OCI-LY1 (cell line): ENCODE measurements around the gene ADAMTS8.

Source experiments
- H2AFZ ChIP-seq: fragments of 200-600 bp; sonication (generic), shearing (Covaris generic); 2 replicates; pipeline ENCODE4 v1.6.0; 2014; ENCODE audit warnings: antibody characterized with exemption, mild to moderate bottlenecking, low read length
- H3F3A ChIP-seq: fragments of 200-600 bp; sonication (generic), shearing (Covaris generic); 2 replicates; pipeline ENCODE4 v1.6.0; 2014; ENCODE audit warnings: mild to moderate bottlenecking, antibody characterized with exemption, low read length, moderate library complexity; ENCODE audit not compliant: insufficient read depth
- H3K27ac ChIP-seq: fragments of 200-600 bp; sonication (generic); 2 replicates; pipeline ENCODE4 v1.5.1; 2014; ENCODE audit warnings: low read length, mixed run types, mild to moderate bottlenecking, low read depth; ENCODE audit not compliant: poor library complexity, severe bottlenecking
- H3K27me3 ChIP-seq: fragments of 200-600 bp; sonication (generic); 2 replicates; pipeline ENCODE4 v1.6.0; 2014; ENCODE audit warnings: antibody characterized with exemption, mild to moderate bottlenecking, low read length, moderate library complexity; ENCODE audit not compliant: insufficient read depth
- H3K36me3 ChIP-seq: fragments of 200-600 bp; sonication (generic); 2 replicates; pipeline ENCODE4 v1.6.1; 2014; ENCODE audit warnings: mild to moderate bottlenecking, antibody characterized with exemption, low read length, moderate library complexity, mixed read lengths; ENCODE audit not compliant: insufficient read depth
- H3K4me1 ChIP-seq: fragments of 200-600 bp; sonication (generic); 2 replicates; pipeline ENCODE4 v1.5.1; 2014; ENCODE audit warnings: mild to moderate bottlenecking, low read length, moderate library complexity; ENCODE audit not compliant: insufficient read depth, severe bottlenecking
- H3K4me2 ChIP-seq: fragments of 200-600 bp; sonication (generic), shearing (Covaris generic); 2 replicates; pipeline ENCODE4 v1.6.1; 2014; ENCODE audit warnings: low read length
- H3K4me3 ChIP-seq: fragments of 200-600 bp; sonication (generic); 2 replicates; pipeline ENCODE4 v1.5.1; 2014; ENCODE audit warnings: low read length, low read depth, mild to moderate bottlenecking, mixed read lengths; ENCODE audit not compliant: poor library complexity, severe bottlenecking
- H3K79me2 ChIP-seq: fragments of 200-600 bp; shearing (Covaris generic); 2 replicates; pipeline ENCODE4 v1.6.1; 2016; ENCODE audit warnings: mixed run types, low read length, mixed read lengths; ENCODE audit not compliant: insufficient read depth
- H3K9ac ChIP-seq: fragments of 200-600 bp; sonication (generic), shearing (Covaris generic); 2 replicates; pipeline ENCODE4 v1.6.1; 2014; ENCODE audit warnings: mild to moderate bottlenecking, low read length, mixed read lengths
- H3K9me2 ChIP-seq: fragments of 200-600 bp; sonication (generic), shearing (Covaris generic); 2 replicates; pipeline ENCODE4 v1.6.1; 2014; ENCODE audit warnings: low read depth, mild to moderate bottlenecking, low read length, mixed read lengths
- H3K9me3 ChIP-seq: fragments of 200-600 bp; shearing (Covaris generic); 2 replicates; pipeline ENCODE4 v1.6.1; 2014; ENCODE audit warnings: low read length, mixed read lengths
- H4K20me1 ChIP-seq: fragments of 200-600 bp; sonication (generic), shearing (Covaris generic); 2 replicates; pipeline ENCODE4 v1.6.0; 2016; ENCODE audit warnings: mild to moderate bottlenecking, low read length; ENCODE audit not compliant: insufficient read depth
- CTCF ChIP-seq: fragments of 200-600 bp; sonication (generic), shearing (Covaris generic); IDR thresholded peaks from 2 replicates; pipeline ENCODE4 v1.5.1; 2017; ENCODE audit warnings: mild to moderate bottlenecking, antibody characterized with exemption, low read length, moderate library complexity, mixed read lengths
- EZH2 ChIP-seq: fragments of 200-600 bp; sonication (generic), shearing (Covaris generic); IDR thresholded peaks from 2 replicates; pipeline ENCODE4 v1.8.0; 2017; ENCODE audit warnings: borderline replicate concordance, mixed run types, mild to moderate bottlenecking, antibody characterized with exemption, low read length, moderate library complexity, mixed read lengths

The ADAMTS8 gene

GRCh38 chr11:130462931-130463330 is 34.5 kb upstream of the ADAMTS8 start:
- TF ChIP-seq EZH2: no peak
- TF ChIP-seq CTCF: no peak
- Histone ChIP-seq H3K4me3 (no peak overlapping the region), H3K4me1 (no peaks in the 10 kb centered on the region), H4K20me1 (no peaks in the 10 kb centered on the region), H2AFZ (no peak overlapping the region), H3K9me3 (no peaks in the 10 kb centered on the region), H3K36me3 (no peaks in the 10 kb centered on the region), H3K9me2 (no peaks in the 10 kb centered on the region), H3K79me2 (no peaks in the 10 kb centered on the region), H3K4me2 (no peak overlapping the region), H3K9ac (no peak overlapping the region), H3K27ac (no peak overlapping the region), H3K27me3 (no peaks in the 10 kb centered on the region), H3F3A (no peaks in the 10 kb centered on the region)

- H3K27ac ChIP-seq: no peak overlapping the region
Observed at GRCh38 chr11:130462101-130462885, 33.9 kb upstream of the ADAMTS8 start.

GRCh38 chr11:130459521-130459920 is 31.1 kb upstream of the ADAMTS8 start:
- Histone ChIP-seq H3K27me3 (no peaks in the 10 kb centered on the region), H3K79me2 (no peaks in the 10 kb centered on the region), H3K9me3 (no peaks in the 10 kb centered on the region), H3K4me1 (no peaks in the 10 kb centered on the region), H3F3A (no peaks in the 10 kb centered on the region), H3K9me2 (no peaks in the 10 kb centered on the region), H3K27ac (no peak overlapping the region), H2AFZ (no peak overlapping the region), H3K4me2 (no peak overlapping the region), H3K4me3 (no peak overlapping the region), H4K20me1 (no peaks in the 10 kb centered on the region), H3K36me3 (no peaks in the 10 kb centered on the region), H3K9ac (no peak overlapping the region)
- TF ChIP-seq EZH2: no peak
- TF ChIP-seq CTCF: no peak

More at GRCh38 chr11:130462101-130462885, 33.9 kb upstream of the ADAMTS8 start:
- TF ChIP-seq EZH2 (no peak), CTCF (no peak)
- H3K4me1 ChIP-seq: no peaks in the 10 kb centered on the region
- no peaks in the 10 kb centered on the region for H3F3A ChIP-seq
- no peaks in the 10 kb centered on the region for H3K79me2 ChIP-seq
- H3K4me3 ChIP-seq: no peak overlapping the region
- H3K4me2 ChIP-seq: no peak overlapping the region
- H4K20me1 ChIP-seq: no peaks in the 10 kb centered on the region
- H3K36me3 ChIP-seq: no peaks in the 10 kb centered on the region
- H3K9ac ChIP-seq: no peak overlapping the region
- H2AFZ ChIP-seq: no peak overlapping the region
- H3K9me3 ChIP-seq: no peaks in the 10 kb centered on the region
- no peaks in the 10 kb centered on the region for H3K27me3 ChIP-seq
- H3K9me2 ChIP-seq: no peaks in the 10 kb centered on the region
